ENCODE measurements around the gene FGR.
"Not testable (repeated sequence)": the region's sequence is repeated elsewhere in the genome, so short reads cannot be mapped to it uniquely, and the experiment has no call there.

FGR gene

GRCh38 chr1:27634985-27635367 lies at the start of gene FGR:
Gene FGR, minus strand, starts transcription at chr1:27635185. Its CDS starts 11,269 bp downstream, at chr1:27623916.
- no peak for TF ChIP-seq OSR1 (CRISPR knock-in tag; IDR thresholded peaks at IDR 0.05)
- TF ChIP-seq ZFP30 (CRISPR knock-in tag; IDR thresholded peaks at IDR 0.05): no peak
- TF ChIP-seq CSRNP3 (CRISPR knock-in tag; IDR thresholded peaks at IDR 0.05): no peak
- no peak for TF ChIP-seq TCF4 (CRISPR knock-in tag; IDR thresholded peaks at IDR 0.05; ENCODE audit: borderline replicate concordance)
- no peak for TF ChIP-seq PATZ1 (CRISPR knock-in tag; IDR thresholded peaks at IDR 0.05; ENCODE audit: borderline replicate concordance)
- TF ChIP-seq ZC3H10 (CRISPR knock-in tag; IDR thresholded peaks at IDR 0.05): no peak
- no peak for TF ChIP-seq ZNF70 (CRISPR knock-in tag; IDR thresholded peaks at IDR 0.05)
- TF ChIP-seq CREB5 (CRISPR knock-in tag; IDR thresholded peaks at IDR 0.05; ENCODE audit: low read depth): no peak
- TF ChIP-seq POU6F1 (CRISPR knock-in tag; IDR thresholded peaks at IDR 0.05; ENCODE audit: borderline replicate concordance, low read depth): no peak
- TF ChIP-seq TOX (CRISPR knock-in tag; IDR thresholded peaks at IDR 0.05; ENCODE audit: borderline replicate concordance): no peak
- no peak for TF ChIP-seq PPARA (CRISPR knock-in tag; IDR thresholded peaks at IDR 0.05; ENCODE audit: borderline replicate concordance)
- no peak for ATAC-seq

- no peak for TF ChIP-seq ZNF8 (CRISPR knock-in tag; IDR thresholded peaks at IDR 0.05)
- no peak for ATAC-seq
Observed at GRCh38 chr1:27684176-27684575, 49.2 kb upstream of the FGR start.

- no peak for ATAC-seq
- TF ChIP-seq ZNF565 (CRISPR knock-in tag; conservative IDR thresholded peaks at IDR 0.05; ENCODE audit: low read depth): no peak
- no peak for TF ChIP-seq ZNF70 (CRISPR knock-in tag; IDR thresholded peaks at IDR 0.05)
- no peak for TF ChIP-seq ESRRG (CRISPR knock-in tag; IDR thresholded peaks at IDR 0.05)
- TF ChIP-seq CSRNP3 (CRISPR knock-in tag; IDR thresholded peaks at IDR 0.05): no peak
- no peak for TF ChIP-seq ZNF8 (CRISPR knock-in tag; IDR thresholded peaks at IDR 0.05)
- no peak for TF ChIP-seq ISL1 (CRISPR knock-in tag; IDR thresholded peaks at IDR 0.05)
- no peak for TF ChIP-seq TOX (CRISPR knock-in tag; IDR thresholded peaks at IDR 0.05; ENCODE audit: borderline replicate concordance)
- TF ChIP-seq PPARA (CRISPR knock-in tag; IDR thresholded peaks at IDR 0.05; ENCODE audit: borderline replicate concordance): no peak
- no peak for TF ChIP-seq ARNTL (CRISPR knock-in tag; IDR thresholded peaks at IDR 0.05; ENCODE audit: borderline replicate concordance, low read depth)
- TF ChIP-seq BACH2 (CRISPR knock-in tag; IDR thresholded peaks at IDR 0.05; ENCODE audit: borderline replicate concordance): no peak
- no peak for TF ChIP-seq TCF4 (CRISPR knock-in tag; IDR thresholded peaks at IDR 0.05; ENCODE audit: borderline replicate concordance)
- no peak for TF ChIP-seq ZC3H10 (CRISPR knock-in tag; IDR thresholded peaks at IDR 0.05)
- TF ChIP-seq PATZ1 (CRISPR knock-in tag; IDR thresholded peaks at IDR 0.05; ENCODE audit: borderline replicate concordance): no peak
- no peak for TF ChIP-seq POU6F1 (CRISPR knock-in tag; IDR thresholded peaks at IDR 0.05; ENCODE audit: borderline replicate concordance, low read depth)
- no peak for TF ChIP-seq TSHZ2 (CRISPR knock-in tag; IDR thresholded peaks at IDR 0.05)
- no peak for TF ChIP-seq OSR1 (CRISPR knock-in tag; IDR thresholded peaks at IDR 0.05)
- TF ChIP-seq ZFP30 (CRISPR knock-in tag; IDR thresholded peaks at IDR 0.05): no peak
- TF ChIP-seq RARB (CRISPR knock-in tag; IDR thresholded peaks at IDR 0.05): no peak
Observed at GRCh38 chr1:27682351-27682944, 47.5 kb upstream of the FGR start.

- ATAC-seq: not testable (repeated sequence)
Observed at GRCh38 chr1:27681580-27681979, 46.6 kb upstream of the FGR start.
